GM12892 (cell line): Measurements from ENCODE around the gene PTPN23.

ENCODE experiments used
- DNase-seq: peaks from one replicate; pipeline ENCODE4 v3.0.0; 2011; ENCODE audit not compliant: insufficient read length
- FAIRE-seq: peaks from 2 replicates; lab custom pipeline; 2011; peaks lifted over from hg19 to GRCh38; lab: Jason Lieb, UNC
- POLR2A ChIP-seq: IDR thresholded peaks from 2 replicates; pipeline ENCODE4 v1.6.1; 2011; ENCODE audit warnings: low read depth, low read length, control low read depth
- POLR2AphosphoS5 ChIP-seq: IDR thresholded peaks from 2 replicates; pipeline ENCODE4 v1.6.1; 2011; ENCODE audit warnings: low read depth, low read length, control low read depth
- TAF1 ChIP-seq: IDR thresholded peaks from 2 replicates; pipeline ENCODE4 v1.6.1; 2011; ENCODE audit warnings: low read depth, mild to moderate bottlenecking, control low read depth, low read length, borderline replicate concordance

Gene PTPN23

GRCh38 chr3:47424434-47425382 lies 43.9 kb downstream of the PTPN23 start:
- DNase-seq, result no peak
- no peak for FAIRE-seq
- TF ChIP-seq POLR2A (no peak), TAF1 (no peak)

GRCh38 chr3:47425383-47425778 lies 44.6 kb downstream of the PTPN23 start:
- FAIRE-seq, result no peak
- TF ChIP-seq TAF1, result no peak
- no peak for TF ChIP-seq POLR2A
- no peak for TF ChIP-seq POLR2AphosphoS5
- no peak for DNase-seq

DNA sequence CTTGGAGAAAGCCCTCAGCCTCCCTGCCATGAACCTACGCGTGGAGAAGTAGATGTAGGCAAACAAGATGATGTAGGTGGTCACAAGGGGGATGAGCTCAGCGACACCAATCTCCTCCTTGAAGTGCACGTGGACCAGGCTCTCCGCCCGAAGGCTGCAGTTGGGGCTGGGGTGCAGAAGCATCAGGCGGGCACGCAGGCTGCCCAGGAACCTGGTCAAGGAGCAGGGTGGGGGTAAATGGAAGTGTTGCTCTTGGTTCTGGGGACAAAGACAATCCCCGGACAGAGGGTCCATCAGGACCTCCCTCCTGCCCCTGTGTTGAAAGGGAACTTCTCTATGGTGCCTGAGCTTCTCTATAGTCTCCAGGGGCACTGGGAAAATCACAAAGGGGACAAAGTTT lies 45.1 kb downstream of the PTPN23 start:
- no peak for FAIRE-seq
- TF ChIP-seq POLR2A, result no peak
- TF ChIP-seq TAF1, result no peak
- no peak for TF ChIP-seq POLR2AphosphoS5
- DNase-seq, result no peak

GRCh38 chr3:47427866-47428265 lies 47.0 kb downstream of the PTPN23 start:
- no peak for TF ChIP-seq TAF1
- no peak for TF ChIP-seq POLR2AphosphoS5
- no peak for TF ChIP-seq POLR2A
- no peak for FAIRE-seq
- DNase-seq, result no peak

GRCh38 chr3:47428662-47429061 lies 47.8 kb downstream of the PTPN23 start:
- FAIRE-seq (no peak), DNase-seq (no peak)
- TF ChIP-seq POLR2A (no peak), POLR2AphosphoS5 (no peak), TAF1 (no peak)

GRCh38 chr3:47429476-47430270 lies 48.9 kb downstream of the PTPN23 start:
- TF ChIP-seq TAF1 (no peak), POLR2AphosphoS5 (no peak), POLR2A (no peak)
- DNase-seq (no peak), FAIRE-seq (no peak)

DNA sequence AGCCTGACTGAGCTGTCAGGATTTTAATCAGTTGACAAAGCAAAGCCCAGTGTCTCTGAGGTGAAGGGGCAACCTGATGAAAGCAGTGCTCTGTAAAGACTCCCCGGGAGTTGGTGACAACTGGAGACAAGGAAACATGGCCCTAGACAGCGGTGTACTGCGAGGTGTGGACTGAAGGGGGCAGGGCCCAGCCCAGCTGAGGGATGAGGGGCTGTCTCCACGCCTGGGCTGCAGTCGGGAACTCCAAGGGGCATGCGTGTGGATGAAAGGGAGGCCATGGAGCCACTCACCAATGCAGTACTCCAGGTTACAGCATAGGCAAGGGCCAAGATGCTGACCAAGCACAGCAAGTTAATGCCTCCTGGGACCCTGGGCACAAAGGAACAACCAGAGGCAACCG lies 49.8 kb downstream of the PTPN23 start:
- TF ChIP-seq POLR2AphosphoS5 (no peak), TAF1 (no peak), POLR2A (no peak)
- FAIRE-seq, result no peak
- no peak for DNase-seq

- DNase-seq (no peak), FAIRE-seq (no peak)
- TF ChIP-seq POLR2A, result no peak
- TF ChIP-seq TAF1, result no peak
- TF ChIP-seq POLR2AphosphoS5, result no peak
Measured at GRCh38 chr3:47431225-47431624, 50.4 kb downstream of the PTPN23 start.

- no peak for DNase-seq
- TF ChIP-seq TAF1, result no peak
- no peak for TF ChIP-seq POLR2A
- no peak for TF ChIP-seq POLR2AphosphoS5
- FAIRE-seq, result no peak
Measured at GRCh38 chr3:47432673-47433072, 51.9 kb downstream of the PTPN23 start.

DNA sequence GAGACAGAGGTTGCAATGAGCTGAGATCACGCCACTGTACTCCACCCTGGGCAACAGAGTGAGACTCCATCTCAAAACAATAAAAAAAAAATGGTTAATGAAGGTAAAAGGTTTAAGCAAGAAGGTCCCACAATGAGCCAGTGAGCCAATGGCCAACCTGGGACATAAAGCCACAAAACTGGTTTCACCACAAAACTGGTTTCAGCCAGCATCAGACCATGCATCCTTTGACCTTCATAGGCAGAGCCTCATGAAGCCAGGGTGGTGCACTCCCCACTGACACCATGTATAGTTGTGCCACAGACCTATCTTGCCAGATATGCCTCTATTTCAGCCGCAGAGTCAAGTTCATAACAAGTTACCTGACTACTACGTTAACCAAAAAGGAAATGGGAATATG lies 53.0 kb downstream of the PTPN23 start:
- no peak for FAIRE-seq
- TF ChIP-seq POLR2AphosphoS5 (no peak), POLR2A (no peak), TAF1 (no peak)
- no peak for DNase-seq

- DNase-seq (no peak), FAIRE-seq (no peak)
- TF ChIP-seq POLR2AphosphoS5 (no peak), TAF1 (no peak), POLR2A (no peak)
Measured at GRCh38 chr3:47434849-47435248, 54.0 kb downstream of the PTPN23 start.
